ENCODE measurements around the gene RXRA.

Gene RXRA

GRCh38 chr9:134317400-134317789 lies 8.9 kb upstream of the RXRA start:
- DNase-seq = peak; percentile 1
- peaks cover 15% of the 10 kb centered on the region for H3K9me3 Mint-ChIP-seq
- no peak for TF ChIP-seq CTCF (IDR thresholded peaks at IDR 0.05)

GRCh38 chr9:134317790-134318414 lies 8.4 kb upstream of the RXRA start:
- Mint-ChIP-seq H3K27me3 (ENCODE audit: low read depth, poor library complexity) (peaks cover 4% of the 10 kb centered on the region), H3K9me3 (peaks cover 10% of the 10 kb centered on the region), H3K4me3 (no peak overlapping the region), H3K36me3 (ENCODE audit: low read depth) (no peaks in the 10 kb centered on the region), H3K27ac (no peak overlapping the region), H3K4me1 (peaks cover 76% of the 10 kb centered on the region)
- TF ChIP-seq CTCF (IDR thresholded peaks at IDR 0.05) = no peak
- DNase-seq = peak; percentile 7

More at GRCh38 chr9:134317400-134317789, 8.9 kb upstream of the RXRA start:
- Mint-ChIP-seq H3K27me3 (ENCODE audit: low read depth, poor library complexity) (peaks cover under 1% of the 10 kb centered on the region), H3K27ac (no peak overlapping the region), H3K4me1 (peaks cover 71% of the 10 kb centered on the region), H3K4me3 (no peak overlapping the region), H3K36me3 (ENCODE audit: low read depth) (peaks cover 5% of the 10 kb centered on the region)

GRCh38 chr9:134318481-134318891 lies 7.8 kb upstream of the RXRA start:
- DNase-seq = peak; percentile 1
- Mint-ChIP-seq H3K27ac (no peak overlapping the region), H3K4me3 (no peak overlapping the region), H3K4me1 (peaks cover 82% of the 10 kb centered on the region), H3K36me3 (ENCODE audit: low read depth) (no peaks in the 10 kb centered on the region), H3K27me3 (ENCODE audit: low read depth, poor library complexity) (peaks cover 7% of the 10 kb centered on the region), H3K9me3 (peaks cover 4% of the 10 kb centered on the region)
- TF ChIP-seq CTCF (IDR thresholded peaks at IDR 0.05) = no peak

GRCh38 chr9:134318941-134319305 lies 7.3 kb upstream of the RXRA start:
- Mint-ChIP-seq H3K4me3 (no peak overlapping the region), H3K27me3 (ENCODE audit: low read depth, poor library complexity) (peaks cover 7% of the 10 kb centered on the region), H3K9me3 (no peaks in the 10 kb centered on the region), H3K27ac (no peak overlapping the region), H3K36me3 (ENCODE audit: low read depth) (no peaks in the 10 kb centered on the region), H3K4me1 (peaks cover 86% of the 10 kb centered on the region)
- TF ChIP-seq CTCF (IDR thresholded peaks at IDR 0.05) = no peak
- peak; percentile 4 for DNase-seq

GRCh38 chr9:134319306-134320125 lies 6.7 kb upstream of the RXRA start:
- TF ChIP-seq CTCF (IDR thresholded peaks at IDR 0.05) = no peak
- Mint-ChIP-seq H3K27me3 (ENCODE audit: low read depth, poor library complexity) (peaks cover 7% of the 10 kb centered on the region), H3K4me3 (no peak overlapping the region), H3K4me1 (peaks cover 92% of the 10 kb centered on the region), H3K36me3 (ENCODE audit: low read depth) (no peaks in the 10 kb centered on the region), H3K9me3 (no peaks in the 10 kb centered on the region), H3K27ac (no peak overlapping the region)
- DNase-seq = peak; percentile 58

Data from nephron progenitor cell (in vitro differentiated cells).